GM18507 (cell line): ENCODE results near the gene SLC39A3.

Experiments
- DNase-seq: peaks from one replicate; pipeline ENCODE4 v3.0.0; 2011; ENCODE audit warnings: low read depth; ENCODE audit not compliant: insufficient read length; ENCODE audit errors: extremely low spot score
- FAIRE-seq: peaks from 2 replicates; lab custom pipeline; 2011; peaks lifted over from hg19 to GRCh38; lab: Jason Lieb, UNC

Gene SLC39A3, protein sequence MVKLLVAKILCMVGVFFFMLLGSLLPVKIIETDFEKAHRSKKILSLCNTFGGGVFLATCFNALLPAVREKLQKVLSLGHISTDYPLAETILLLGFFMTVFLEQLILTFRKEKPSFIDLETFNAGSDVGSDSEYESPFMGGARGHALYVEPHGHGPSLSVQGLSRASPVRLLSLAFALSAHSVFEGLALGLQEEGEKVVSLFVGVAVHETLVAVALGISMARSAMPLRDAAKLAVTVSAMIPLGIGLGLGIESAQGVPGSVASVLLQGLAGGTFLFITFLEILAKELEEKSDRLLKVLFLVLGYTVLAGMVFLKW

GRCh38 chr19:2739602-2740313 lies at the start of gene SLC39A3:
TSS of gene SLC39A3 (minus strand) at chr19:2740017. CDS start at chr19:2737257, 2,760 bp downstream.
- DNase-seq (peak; percentile 100), FAIRE-seq (peak; percentile 95)

DNA sequence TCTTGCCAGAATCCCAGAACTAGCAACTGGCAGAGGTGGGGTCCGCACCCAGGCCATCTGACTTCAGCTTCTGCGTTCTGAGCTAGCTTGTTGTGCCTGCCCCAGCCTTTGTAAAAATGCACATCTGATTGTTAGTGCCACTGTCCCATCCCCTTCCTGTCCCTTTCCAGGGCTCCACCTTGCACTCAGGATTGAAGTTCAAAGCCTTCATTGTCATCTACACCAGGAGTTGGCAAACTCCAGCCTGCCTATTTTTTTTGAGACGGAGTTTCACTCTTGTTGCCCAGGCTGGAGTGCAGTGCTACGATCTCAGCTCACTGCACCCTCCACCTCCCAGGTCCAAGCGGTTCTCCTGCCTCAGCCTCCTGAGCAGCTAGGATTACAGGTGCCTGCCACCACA lies 48.4 kb upstream of the SLC39A3 start:
- FAIRE-seq (no peak), DNase-seq (no peak)

DNA sequence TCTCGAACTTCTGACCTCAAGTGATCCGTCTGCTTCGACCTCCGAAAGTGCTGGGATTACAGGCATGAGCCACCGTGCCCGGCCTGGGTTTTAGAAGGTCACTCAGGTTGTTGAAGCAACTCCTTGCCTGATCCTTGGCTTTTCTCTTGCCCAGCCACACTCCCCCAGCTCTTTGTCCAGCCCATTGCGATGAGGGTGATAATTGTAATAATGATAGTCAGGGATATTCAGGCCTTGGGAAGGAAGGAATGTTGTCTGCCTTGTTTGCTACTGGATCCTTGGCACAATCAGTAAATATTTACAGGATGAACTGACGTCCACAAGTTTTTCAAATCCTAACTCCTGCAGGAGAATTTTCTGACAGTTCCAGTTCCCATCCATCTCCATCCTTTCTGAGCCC lies 47.3 kb upstream of the SLC39A3 start:
- DNase-seq, result no peak
- FAIRE-seq, result no peak

DNA sequence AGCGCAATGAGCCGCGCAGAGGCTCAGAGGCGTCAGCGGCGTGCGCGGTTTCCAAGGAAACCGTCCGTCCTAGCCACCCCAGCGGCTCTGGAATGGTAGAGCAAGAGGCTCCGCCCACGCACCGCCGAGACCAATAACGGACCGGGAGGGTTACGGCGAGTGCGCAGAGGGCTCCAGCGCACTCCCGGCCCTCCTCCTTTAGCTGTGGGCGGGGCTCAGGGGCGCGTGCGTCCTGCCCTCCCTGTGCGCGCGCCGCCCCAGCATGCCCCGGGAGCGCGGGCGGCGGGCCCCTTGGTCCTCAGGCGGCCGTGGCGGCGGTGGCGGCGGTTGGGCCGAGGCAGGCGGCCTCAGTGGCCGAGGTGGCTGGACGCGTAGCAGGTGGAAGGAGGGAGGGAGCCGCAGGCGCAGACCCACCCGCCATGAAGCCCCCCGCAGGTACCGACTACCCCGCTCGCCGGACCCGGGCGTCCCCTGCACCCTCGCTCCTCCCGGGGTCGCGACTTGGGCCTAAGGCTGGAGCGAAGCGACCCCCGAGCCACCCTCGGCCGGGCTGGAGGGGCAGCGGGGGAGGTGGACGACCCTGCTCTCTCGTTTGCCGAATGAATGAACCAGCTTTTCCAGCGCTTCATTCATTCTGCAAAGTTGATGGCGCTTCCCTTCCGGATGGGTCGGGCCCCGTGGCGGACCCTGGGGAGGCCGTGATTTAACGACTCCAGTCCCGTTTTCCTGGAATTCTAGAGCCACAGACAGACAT lies 45.6 kb upstream of the SLC39A3 start, which contains the start of gene THOP1:
THOP1 (plus strand) TSS at position 260 of the 754 bp plus-strand sequence; CDS start at position 420, 160 bp downstream.
- DNase-seq (peak; percentile 88), FAIRE-seq (peak; percentile 97)

- DNase-seq, result no peak
Observed at GRCh38 chr19:2783781-2784145, 43.9 kb upstream of the SLC39A3 start.

GRCh38 chr19:2782936-2783780 lies 43.3 kb upstream of the SLC39A3 start, which contains the start of gene SGTA:
TSS of gene SGTA (minus strand) at chr19:2783273. CDS start at chr19:2769068, 14,205 bp downstream.
- DNase-seq (peak; percentile 93), FAIRE-seq (peak; percentile 99)

More at GRCh38 chr19:2783781-2784145, 43.9 kb upstream of the SLC39A3 start:
- FAIRE-seq, result no peak

DNA sequence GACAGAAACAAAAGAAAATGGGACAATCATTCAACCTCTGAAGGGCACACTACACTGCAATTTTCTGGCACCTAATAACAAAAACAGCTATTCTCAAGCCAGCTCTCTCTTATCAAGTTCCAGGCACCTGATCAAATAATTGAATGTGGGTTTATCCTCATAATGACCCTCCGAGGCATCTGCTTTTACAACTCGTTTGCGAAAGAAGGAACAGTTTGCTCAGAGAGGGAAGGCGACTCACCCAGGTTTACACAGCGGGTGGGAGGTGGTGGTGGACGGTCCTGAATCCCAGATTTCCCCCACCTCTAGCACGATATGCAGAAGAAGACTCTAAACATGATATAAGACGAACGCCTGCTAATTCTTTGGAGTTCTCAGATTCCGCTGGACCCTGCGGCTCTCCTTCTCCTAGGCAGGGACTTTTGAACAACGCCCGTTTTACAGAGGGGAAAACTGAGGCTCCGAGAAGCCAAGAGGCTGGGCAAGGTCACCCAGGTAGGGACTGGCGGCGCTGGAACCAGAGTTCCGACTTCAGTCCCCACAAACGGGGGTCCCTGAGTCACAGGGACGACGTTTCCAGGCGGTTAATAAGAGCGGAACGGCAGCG lies 42.6 kb upstream of the SLC39A3 start:
- FAIRE-seq, result peak; percentile 18
- DNase-seq, result no peak

DNA sequence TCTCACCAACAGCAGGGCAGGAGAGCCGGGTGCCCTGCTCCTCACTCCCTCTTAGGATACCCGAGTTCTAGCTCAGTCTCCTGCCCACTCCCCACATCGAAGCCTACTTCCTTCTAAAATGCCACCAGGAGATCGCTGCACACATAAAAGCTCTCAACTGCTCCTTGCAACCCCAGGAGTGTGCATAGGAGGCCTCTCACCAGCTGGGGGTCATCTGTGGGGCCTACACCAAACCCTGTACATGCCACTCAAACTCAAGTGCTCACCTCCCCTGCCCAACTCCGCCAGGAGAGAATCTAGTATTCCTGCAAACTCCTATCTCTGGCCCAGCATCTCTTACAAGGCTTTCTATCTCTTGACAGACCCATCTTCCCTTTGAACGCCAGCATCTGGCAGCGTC lies 40.5 kb upstream of the SLC39A3 start:
- DNase-seq (no peak), FAIRE-seq (no peak)

DNA sequence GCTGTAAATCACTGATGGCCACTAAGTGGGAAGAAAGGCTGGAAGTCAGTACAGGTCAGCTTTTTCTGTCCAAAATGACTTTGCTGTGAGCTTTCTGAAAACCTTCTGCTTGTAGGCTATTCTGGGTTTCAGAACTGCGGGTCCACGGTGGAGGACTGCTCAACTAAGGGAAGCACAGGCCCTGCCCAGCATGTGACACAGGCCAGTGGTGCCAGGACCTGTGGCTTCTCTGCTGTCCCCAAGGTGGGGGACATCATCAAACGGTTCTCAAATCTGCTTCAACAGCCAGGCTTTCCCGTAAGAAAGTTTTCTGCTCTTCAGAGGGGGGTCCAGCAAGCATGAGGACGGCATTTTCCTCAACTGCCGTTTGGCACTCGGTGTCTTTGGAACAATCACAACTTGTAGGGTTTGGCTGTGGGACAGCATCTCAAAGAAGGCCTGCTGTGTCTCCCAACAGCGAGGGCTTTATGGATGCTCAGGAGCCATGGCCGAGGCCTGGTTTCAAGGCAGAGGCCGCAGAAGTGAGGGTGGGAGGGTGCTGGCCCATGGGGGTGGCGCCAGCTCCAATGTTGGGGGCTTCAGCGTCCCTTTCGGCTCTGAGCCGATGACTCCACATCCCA lies 39.4 kb upstream of the SLC39A3 start:
- no peak for DNase-seq
- FAIRE-seq, result no peak

GRCh38 chr19:2777952-2778683 lies 38.3 kb upstream of the SLC39A3 start:
- FAIRE-seq (no peak), DNase-seq (no peak)

- DNase-seq (peak; percentile 33), FAIRE-seq (peak; percentile 88)
Observed at GRCh38 chr19:2775556-2776430, 36.0 kb upstream of the SLC39A3 start.

DNA sequence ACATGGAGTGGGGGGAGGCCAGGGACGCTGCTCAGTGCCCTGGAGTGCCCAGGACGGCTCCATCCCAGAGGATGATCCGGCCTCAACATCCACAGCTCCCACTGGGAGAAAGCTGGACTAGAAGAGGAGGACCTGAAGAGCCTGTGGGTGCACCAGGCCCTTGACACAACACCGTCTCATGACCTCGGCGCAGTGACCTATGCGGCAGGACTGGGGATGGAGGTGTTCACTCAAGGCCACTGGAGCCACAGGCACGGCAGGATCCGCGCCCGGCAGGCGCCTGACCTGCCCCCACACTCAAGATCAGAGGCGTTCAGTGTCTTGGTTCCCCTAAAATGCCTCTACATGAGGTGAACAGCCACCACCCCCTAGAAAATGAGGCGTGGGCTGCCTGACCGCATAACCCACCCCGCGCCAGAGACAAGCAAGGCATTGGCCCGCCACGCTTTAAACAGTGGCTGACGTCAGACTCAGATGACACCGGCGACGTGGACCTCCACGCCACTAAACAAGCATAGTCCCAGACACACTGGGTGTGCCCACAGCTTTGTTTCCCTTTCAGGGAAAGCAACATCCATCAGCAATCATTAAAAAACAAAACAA lies 35.2 kb upstream of the SLC39A3 start:
- FAIRE-seq, result no peak
- no peak for DNase-seq

- DNase-seq (no peak), FAIRE-seq (no peak)
Observed at GRCh38 chr19:2774083-2774679, 34.4 kb upstream of the SLC39A3 start.

- DNase-seq (no peak), FAIRE-seq (no peak)
Observed at GRCh38 chr19:2771786-2772674, 32.2 kb upstream of the SLC39A3 start.
